Loucy (cell line): Measurements from ENCODE around the gene RIPOR3.

ENCODE experiments used
- H2AFZ ChIP-seq: fragments of 200-600 bp; sonication (generic); 2 replicates; pipeline ENCODE4 v1.6.0; 2016; ENCODE audit warnings: antibody characterized with exemption, mild to moderate bottlenecking, low read length, moderate library complexity
- H3F3A ChIP-seq: fragments of 200-600 bp; 2 replicates; pipeline ENCODE4 v1.6.0; 2016; ENCODE audit warnings: antibody characterized with exemption, low read depth, mild to moderate bottlenecking
- H3K27me3 ChIP-seq: fragments of 200-600 bp; sonication (generic); 2 replicates; pipeline ENCODE4 v1.6.1; 2014; ENCODE audit warnings: low read length, mild to moderate bottlenecking; ENCODE audit not compliant: insufficient read depth, poor library complexity, severe bottlenecking
- H3K36me3 ChIP-seq: fragments of 200-600 bp; sonication (generic); 2 replicates; pipeline ENCODE4 v1.6.1; 2016; ENCODE audit warnings: low read length; ENCODE audit not compliant: insufficient read depth
- H3K4me1 ChIP-seq: fragments of 200-600 bp; sonication (generic); 2 replicates; pipeline ENCODE4 v1.5.1; 2014; ENCODE audit warnings: low read length, mild to moderate bottlenecking; ENCODE audit not compliant: insufficient read depth, poor library complexity, severe bottlenecking
- H3K4me2 ChIP-seq: fragments of 200-600 bp; sonication (generic); 2 replicates; pipeline ENCODE4 v1.6.0; 2014; ENCODE audit warnings: antibody characterized with exemption, low read length, low read depth, mild to moderate bottlenecking; ENCODE audit not compliant: poor library complexity, severe bottlenecking
- H3K4me3 ChIP-seq: fragments of 200-600 bp; sonication (generic); 2 replicates; pipeline ENCODE4 v1.5.1; 2014; ENCODE audit warnings: low read length, mild to moderate bottlenecking, mixed read lengths; ENCODE audit not compliant: poor library complexity, severe bottlenecking
- H3K79me2 ChIP-seq: fragments of 200-600 bp; sonication (generic); 2 replicates; pipeline ENCODE4 v1.6.1; 2014; ENCODE audit warnings: low read length; ENCODE audit not compliant: insufficient read depth
- H3K9ac ChIP-seq: fragments of 200-600 bp; sonication (generic); 2 replicates; pipeline ENCODE4 v1.6.0; 2014; ENCODE audit warnings: mild to moderate bottlenecking, low read depth, low read length, moderate library complexity; ENCODE audit not compliant: poor library complexity, severe bottlenecking
- H3K9me2 ChIP-seq: fragments of 200-600 bp; sonication (generic); replicated peaks from 2 replicates; pipeline ENCODE4 v1.6.1; 2016; ENCODE audit warnings: low read depth, low read length, mixed read lengths
- H3K9me3 ChIP-seq: fragments of 200-600 bp; sonication (generic); 2 replicates; pipeline ENCODE4 v1.6.1; 2014; ENCODE audit warnings: mild to moderate bottlenecking, antibody characterized with exemption, low read length, low read depth; ENCODE audit not compliant: insufficient read depth
- H4K20me1 ChIP-seq: fragments of 200-600 bp; sonication (generic); 2 replicates; pipeline ENCODE4 v1.6.0; 2014; ENCODE audit warnings: antibody characterized with exemption, low read length, mild to moderate bottlenecking; ENCODE audit not compliant: insufficient read depth, poor library complexity, severe bottlenecking
- EZH2phosphoT487 ChIP-seq: fragments of 200-600 bp; IDR thresholded peaks from 2 replicates; pipeline ENCODE4 v1.6.1; 2018; ENCODE audit warnings: antibody characterized with exemption, mild to moderate bottlenecking, moderate library complexity, borderline replicate concordance
- TF ChIP-seq, protein P1 (sequence below): fragments of 200-600 bp; sonication (generic); conservative IDR thresholded peaks from 2 replicates; pipeline ENCODE4 v1.5.1; 2014; ENCODE audit warnings: mild to moderate bottlenecking, antibody characterized with exemption, low read length

The RIPOR3 gene

DNA sequence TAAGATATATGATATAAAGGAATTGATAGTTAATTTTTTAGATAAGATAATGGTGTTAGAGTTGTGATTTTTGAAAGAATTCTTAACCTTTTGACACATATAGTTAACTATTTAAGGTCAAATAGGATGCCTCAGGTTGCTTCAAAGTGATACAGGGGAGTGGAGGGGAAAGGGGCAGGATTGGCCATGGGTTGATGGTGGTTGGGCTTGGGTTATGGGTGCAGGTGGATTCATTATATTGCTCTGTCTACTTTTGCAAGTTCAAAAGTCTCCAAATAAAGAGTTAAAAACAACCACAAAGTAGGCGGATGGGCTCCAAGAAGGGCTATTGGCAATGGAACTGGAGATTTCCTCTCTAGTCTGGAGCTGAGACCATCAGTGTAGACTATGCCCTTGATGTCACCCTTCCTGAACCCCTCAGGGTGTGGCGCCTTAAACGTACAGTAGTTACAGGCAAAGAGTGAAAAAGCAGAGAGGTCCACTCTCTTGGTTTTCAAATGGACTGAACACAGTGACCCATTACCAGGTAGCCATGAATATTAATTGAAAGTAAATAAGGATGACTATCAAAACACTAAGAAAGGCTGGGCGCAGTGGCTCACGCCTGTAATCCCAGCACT is 100.0 kb downstream of the RIPOR3 start:
- H3K4me2 ChIP-seq = no peak overlapping the region
- no peaks in the 10 kb centered on the region for H3F3A ChIP-seq
- H3K27me3 ChIP-seq = no peaks in the 10 kb centered on the region
- H3K9me2 ChIP-seq = no peaks in the 10 kb centered on the region
- no peaks in the 10 kb centered on the region for H3K4me1 ChIP-seq
- TF ChIP-seq EZH2phosphoT487 = no peak
- TF ChIP-seq, protein P1, sequence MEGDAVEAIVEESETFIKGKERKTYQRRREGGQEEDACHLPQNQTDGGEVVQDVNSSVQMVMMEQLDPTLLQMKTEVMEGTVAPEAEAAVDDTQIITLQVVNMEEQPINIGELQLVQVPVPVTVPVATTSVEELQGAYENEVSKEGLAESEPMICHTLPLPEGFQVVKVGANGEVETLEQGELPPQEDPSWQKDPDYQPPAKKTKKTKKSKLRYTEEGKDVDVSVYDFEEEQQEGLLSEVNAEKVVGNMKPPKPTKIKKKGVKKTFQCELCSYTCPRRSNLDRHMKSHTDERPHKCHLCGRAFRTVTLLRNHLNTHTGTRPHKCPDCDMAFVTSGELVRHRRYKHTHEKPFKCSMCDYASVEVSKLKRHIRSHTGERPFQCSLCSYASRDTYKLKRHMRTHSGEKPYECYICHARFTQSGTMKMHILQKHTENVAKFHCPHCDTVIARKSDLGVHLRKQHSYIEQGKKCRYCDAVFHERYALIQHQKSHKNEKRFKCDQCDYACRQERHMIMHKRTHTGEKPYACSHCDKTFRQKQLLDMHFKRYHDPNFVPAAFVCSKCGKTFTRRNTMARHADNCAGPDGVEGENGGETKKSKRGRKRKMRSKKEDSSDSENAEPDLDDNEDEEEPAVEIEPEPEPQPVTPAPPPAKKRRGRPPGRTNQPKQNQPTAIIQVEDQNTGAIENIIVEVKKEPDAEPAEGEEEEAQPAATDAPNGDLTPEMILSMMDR = no peak
- no peaks in the 10 kb centered on the region for H4K20me1 ChIP-seq
- H3K9me3 ChIP-seq = no peaks in the 10 kb centered on the region
- no peak overlapping the region for H2AFZ ChIP-seq
- H3K36me3 ChIP-seq = peaks cover 7% of the 10 kb centered on the region; the same call in 1 of the 2 replicates
- no peaks in the 10 kb centered on the region for H3K79me2 ChIP-seq
- no peak overlapping the region for H3K9ac ChIP-seq
- no peak overlapping the region for H3K4me3 ChIP-seq

DNA sequence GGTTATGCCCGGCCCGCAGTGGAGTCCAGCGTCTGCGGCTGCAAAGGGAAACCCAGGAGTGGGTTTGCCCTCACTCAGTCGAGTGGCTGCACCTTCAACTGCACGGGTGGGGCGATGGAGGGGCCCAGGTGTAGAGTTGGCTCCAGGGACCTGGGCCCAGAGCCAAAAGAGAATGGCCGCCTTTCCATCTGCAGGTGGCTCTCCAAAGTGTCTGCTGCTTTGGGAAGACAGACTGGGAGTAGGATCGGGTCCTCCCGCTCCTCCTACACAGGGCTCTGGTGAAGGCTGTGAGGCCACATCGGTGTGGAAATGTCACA is 101.0 kb downstream of the RIPOR3 start:
- Histone ChIP-seq H4K20me1 (no peaks in the 10 kb centered on the region), H3K27me3 (no peaks in the 10 kb centered on the region), H3K79me2 (no peaks in the 10 kb centered on the region), H3K9ac (no peak overlapping the region), H2AFZ (no peak overlapping the region), H3K4me2 (no peak overlapping the region), H3K4me3 (no peak overlapping the region), H3K9me3 (no peaks in the 10 kb centered on the region), H3K36me3 (peaks cover 16% of the 10 kb centered on the region; the same call in 1 of the 2 replicates), H3F3A (no peaks in the 10 kb centered on the region), H3K9me2 (no peaks in the 10 kb centered on the region), H3K4me1 (no peaks in the 10 kb centered on the region)
- no peak for TF ChIP-seq EZH2phosphoT487
- TF ChIP-seq, protein P1 = no peak

DNA sequence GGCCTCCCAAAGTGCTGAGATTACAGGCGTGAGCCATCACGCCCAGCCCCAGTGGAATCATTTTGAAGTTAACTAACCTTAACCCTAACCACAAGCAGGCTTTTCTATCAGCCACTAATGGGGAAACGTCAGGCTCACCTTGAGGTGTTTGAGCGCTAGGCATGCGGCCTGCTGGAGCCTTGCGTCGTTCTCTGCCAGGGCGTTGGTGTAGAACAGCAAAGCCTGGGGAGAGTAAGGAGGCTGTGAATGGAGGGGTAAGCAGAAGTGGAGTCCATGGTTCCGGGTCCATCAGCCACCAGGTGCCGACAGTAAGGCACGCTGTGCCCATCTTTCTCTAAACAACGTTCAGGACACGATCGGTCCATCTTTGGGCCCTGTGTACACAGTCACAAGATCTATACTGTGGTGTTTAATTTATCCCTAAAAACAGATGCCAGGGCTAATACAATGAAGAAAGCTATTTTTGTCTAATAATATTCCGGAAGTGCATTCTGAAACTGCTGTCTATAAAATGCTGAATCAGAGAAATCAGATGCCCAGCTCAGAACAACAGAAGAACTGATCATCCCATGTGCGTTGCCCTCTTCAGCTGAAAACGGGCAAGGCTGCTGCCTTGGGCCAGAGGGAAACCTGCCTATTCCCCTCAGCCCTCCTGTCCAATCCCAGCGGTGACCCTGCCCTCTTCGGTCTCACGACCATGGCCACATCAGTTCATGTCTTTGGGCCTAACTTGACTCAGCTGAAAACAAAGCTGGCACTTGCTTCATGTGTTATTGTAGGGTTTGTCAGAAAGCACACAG is 101.6 kb downstream of the RIPOR3 start:
- H3K9me2 ChIP-seq = no peaks in the 10 kb centered on the region
- no peaks in the 10 kb centered on the region for H3K79me2 ChIP-seq
- H4K20me1 ChIP-seq = no peaks in the 10 kb centered on the region
- no peak overlapping the region for H3K4me3 ChIP-seq
- H3K9me3 ChIP-seq = no peaks in the 10 kb centered on the region
- no peaks in the 10 kb centered on the region for H3F3A ChIP-seq
- TF ChIP-seq EZH2phosphoT487 = no peak
- TF ChIP-seq, protein P1 = no peak
- H3K36me3 ChIP-seq = peaks cover 22% of the 10 kb centered on the region; the same call in 1 of the 2 replicates
- H3K9ac ChIP-seq = no peak overlapping the region
- H3K27me3 ChIP-seq = no peaks in the 10 kb centered on the region
- no peak overlapping the region for H2AFZ ChIP-seq
- no peak overlapping the region for H3K4me2 ChIP-seq
- H3K4me1 ChIP-seq = no peaks in the 10 kb centered on the region
